Transverse colon (tissue), 4 donors: ENCODE results near the gene PLEKHJ1. TPM values are rescaled to one million over a fixed set of nuclear protein-coding genes. Genes with fewer than 3 reads are reported as not detected.
A peak's percentile ranks its signal among the peaks of the same experiment; 100 is the strongest.

Experiments used
- DNase-seq: peaks from one replicate; pipeline ENCODE4 v3.0.0-alpha.2; 2019
- H3K27ac ChIP-seq, 4 donors: fragments of 200-600 bp; sonication (generic); 2 replicates each; pipeline ENCODE4 v1.5.1; 2016 to 2018; ENCODE audit warnings: inconsistent platforms in 4 of 4
- H3K27me3 ChIP-seq: fragments of 200-600 bp; sonication (generic); 2 replicates; pipeline ENCODE4 v1.5.1; 2017; ENCODE audit warnings: inconsistent platforms
- H3K36me3 ChIP-seq, 4 donors: fragments of 200-600 bp; sonication (generic); 2 replicates each; pipeline ENCODE4 v1.5.1; 2017 to 2019; ENCODE audit warnings: inconsistent platforms in 4 of 4
- H3K4me1 ChIP-seq, 4 donors: fragments of 200-600 bp; sonication (generic); 2 replicates each; pipeline ENCODE4 v1.5.1; 2017 to 2020; ENCODE audit warnings: inconsistent platforms in 4 of 4
- H3K4me3 ChIP-seq, 4 donors: fragments of 200-600 bp; sonication (generic); 1 replicate in 1 of 4; 2 replicates in 3 of 4; pipeline versions ENCODE4 v1.5.1 to v1.6.1; 2017 to 2019; ENCODE audit warnings: inconsistent platforms in 4 of 4
- H3K9me3 ChIP-seq, 2 donors: fragments of 200-600 bp; sonication (generic); 2 replicates each; pipeline ENCODE4 v1.5.1; 2017 to 2019; ENCODE audit warnings: inconsistent platforms in 2 of 2
- CTCF ChIP-seq, 5 experiments: fragments of 200-600 bp in 3 of 5; fragments of 450-650 bp in 2 of 5; sonication (generic) in 3 of 5; IDR thresholded peaks; 1 replicate in 2 of 5; 2 replicates in 3 of 5; pipeline ENCODE4 v1.5.1; 2016 to 2017; ENCODE audit warnings: antibody characterized with exemption in 5 of 5, inconsistent platforms in 3 of 5, mild to moderate bottlenecking in 2 of 5, moderate library complexity in 1 of 5
- EP300 ChIP-seq: sonication (generic); formaldehyde crosslinking; IDR thresholded peaks from one replicate; pipeline ENCODE4 v1.6.1; 2017; ENCODE audit warnings: antibody characterized with exemption, low read depth
- POLR2A ChIP-seq: fragments of 450-650 bp; IDR thresholded peaks from one replicate; pipeline ENCODE4 v1.6.1; 2016; ENCODE audit warnings: antibody characterized with exemption, mild to moderate bottlenecking, moderate library complexity
- POLR2AphosphoS5 ChIP-seq, 3 donors: sonication (generic); formaldehyde crosslinking; IDR thresholded peaks; one replicate each; pipeline ENCODE4 v1.6.1; 2016; ENCODE audit warnings: antibody characterized with exemption in 3 of 3
- WGBS, 2 donors: methylation state at CpG; one replicate each; pipeline ENCODE4 v1.1.5; 2018; ENCODE audit warnings: low coverage in 1 of 2; 5-methylcytosine and 5-hydroxymethylcytosine counted together
- in situ Hi-C, 4 donors: fragments of 200-750 bp; cut with MboI; loops; one replicate each; pipeline versions ENCODE4 v1.15.0 to v1.15.1; 2017; ENCODE audit warnings: low sequenced_read_pairs in 3 of 4, low pct_ligation_motif_present in 1 of 4, low pct_unique_long_range_greater_than_20kb in 1 of 4
- intact Hi-C: fragments of 100-400 bp; cut with DNase I; formaldehyde crosslinking; loops from one replicate; pipeline ENCODE4 v1.15.1; 2023; ENCODE audit warnings: low total_unique reads
- total RNA-seq, 4 donors: library from RNA; depleted of rRNA; stranded (reverse); fragments of >200 nt; gene quantifications; one replicate each; pipeline ENCODE4 v1.1.0, GENCODE V29; 2016

PLEKHJ1 gene
- total RNA-seq, 4 donors from 2014 or later, result 184 to 332 (median 254) TPM

- 59 to 77% methylated on average over 7 to 28 of the region's 31 CpGs for WGBS, 2 donors
- no peak for DNase-seq
- no peaks in the 10 kb centered on the region for H3K9me3 ChIP-seq
- no peaks in the 10 kb centered on the region for H3K27me3 ChIP-seq
- TF ChIP-seq POLR2AphosphoS5 (IDR thresholded peaks at IDR 0.05) (no peak), EP300 (no peak), CTCF (IDR thresholded peaks at IDR 0.05) (no peak), POLR2A (no peak)
- H3K36me3 ChIP-seq, result peaks cover 0 to 43% (median 20%) of the 10 kb centered on the region in 4 donors
- intact Hi-C loops (no loop called here), in situ Hi-C loops (no loop called here)
- no peak overlapping the region for H3K27ac ChIP-seq
- peaks cover 6 to 27% (median 11%) of the 10 kb centered on the region in 4 donors for H3K4me1 ChIP-seq
- no peak overlapping the region for H3K4me3 ChIP-seq
Observed at GRCh38 chr19:2215281-2215751, 20.8 kb downstream of the PLEKHJ1 start.

GRCh38 chr19:2214251-2214650 is 21.9 kb downstream of the PLEKHJ1 start:
- 95% methylated on average over 16 of the region's 17 CpGs; no CpG with 5 or more reads in 1 of the 2 donors for WGBS, 2 donors
- no peak for TF ChIP-seq EP300
- no peak for TF ChIP-seq POLR2AphosphoS5 (IDR thresholded peaks at IDR 0.05)
- TF ChIP-seq POLR2A, result no peak
- TF ChIP-seq CTCF (IDR thresholded peaks at IDR 0.05), result no peak
- in situ Hi-C loops, result no loop called here
- Histone ChIP-seq H3K36me3 (peaks cover 0 to 47% (median 21%) of the 10 kb centered on the region in 4 donors), H3K27me3 (no peaks in the 10 kb centered on the region), H3K9me3 (no peaks in the 10 kb centered on the region), H3K27ac (peak overlapping the region; percentile 83), H3K4me1 (peaks cover 6 to 27% (median 11%) of the 10 kb centered on the region in 4 donors), H3K4me3 (peak overlapping the region in 1 of 4 donors; percentile 19)
- DNase-seq, result no peak
- intact Hi-C loops, result no loop called here

GRCh38 chr19:2213799-2214198 is 22.3 kb downstream of the PLEKHJ1 start:
- WGBS, 2 donors, result 64% methylated on average over 22 of the region's 26 CpGs; no CpG with 5 or more reads in 1 of the 2 donors
- Histone ChIP-seq H3K4me1 (peaks cover 6 to 29% (median 11%) of the 10 kb centered on the region in 4 donors), H3K9me3 (no peaks in the 10 kb centered on the region), H3K27ac (peak overlapping the region; percentile 83), H3K4me3 (peak overlapping the region in 1 of 4 donors; percentile 19), H3K36me3 (peaks cover 0 to 47% (median 21%) of the 10 kb centered on the region in 4 donors), H3K27me3 (no peaks in the 10 kb centered on the region)
- in situ Hi-C loops, result no loop called here
- intact Hi-C loops, result no loop called here
- no peak for DNase-seq
- no peak for TF ChIP-seq POLR2A

- in situ Hi-C loops, result no loop called here
- H3K4me3 ChIP-seq, result peak overlapping the region in 1 of 4 donors; percentile 19
- WGBS, 2 donors, result 80% methylated on average over 17 of the region's 21 CpGs; no CpG with 5 or more reads in 1 of the 2 donors
- intact Hi-C loops, result no loop called here
- no peaks in the 10 kb centered on the region for H3K9me3 ChIP-seq
- peaks cover 0 to 47% (median 21%) of the 10 kb centered on the region in 4 donors for H3K36me3 ChIP-seq
- TF ChIP-seq POLR2A (no peak), POLR2AphosphoS5 (IDR thresholded peaks at IDR 0.05) (peak; percentile 8 to 46 (median 36)), CTCF (IDR thresholded peaks at IDR 0.05) (peak in 1 of 5 experiments; percentile 13), EP300 (no peak)
- no peaks in the 10 kb centered on the region for H3K27me3 ChIP-seq
- H3K4me1 ChIP-seq, result peaks cover 9 to 36% (median 15%) of the 10 kb centered on the region in 4 donors
- peak overlapping the region; percentile 83 for H3K27ac ChIP-seq
- peak; percentile 87 for DNase-seq
Observed at GRCh38 chr19:2212861-2213711, 23.0 kb downstream of the PLEKHJ1 start.
